HG03378 (cell line): ENCODE results near the gene SDS.

Experiments
- ATAC-seq: cut with Tn5 transposase; IDR thresholded peaks from one replicate; pipeline ENCODE4 v1.9.1; 2021; ENCODE audit warnings: mild to moderate bottlenecking, moderate library complexity; ENCODE audit not compliant: unreplicated experiment

Gene SDS

GRCh38 chr12:113385282-113385882, 18.3 kb downstream of the SDS start:
- ATAC-seq: no peak

GRCh38 chr12:113384778-113385177, 18.9 kb downstream of the SDS start:
- ATAC-seq: no peak

- ATAC-seq: no peak
These were observed 21.5 kb downstream of the SDS start for GRCh38 chr12:113382206-113382605.

- ATAC-seq: no peak
These were observed 22.5 kb downstream of the SDS start for GRCh38 chr12:113381220-113381619.

GRCh38 chr12:113378291-113378690, 25.4 kb downstream of the SDS start:
- no peak for ATAC-seq

- ATAC-seq: no peak
These were observed 28.8 kb downstream of the SDS start for GRCh38 chr12:113374823-113375428.

- ATAC-seq: no peak
These were observed 29.7 kb downstream of the SDS start for GRCh38 chr12:113373969-113374368.

GRCh38 chr12:113373440-113373839, 30.2 kb downstream of the SDS start:
- ATAC-seq: no peak

GRCh38 chr12:113372371-113372770, 31.3 kb downstream of the SDS start:
- no peak for ATAC-seq

- ATAC-seq: no peak
These were observed 31.9 kb downstream of the SDS start for GRCh38 chr12:113371808-113372207.

- ATAC-seq: no peak
These were observed 32.6 kb downstream of the SDS start for GRCh38 chr12:113370923-113371682.

- ATAC-seq: no peak
These were observed 34.2 kb downstream of the SDS start for GRCh38 chr12:113369391-113369985.

GRCh38 chr12:113368331-113368730, 35.4 kb downstream of the SDS start:
- no peak for ATAC-seq

- no peak for ATAC-seq
These were observed 36.9 kb downstream of the SDS start for GRCh38 chr12:113366827-113367226.

GRCh38 chr12:113365639-113366395, 37.9 kb downstream of the SDS start:
- no peak for ATAC-seq

GRCh38 chr12:113364698-113365097, 39.0 kb downstream of the SDS start:
- no peak for ATAC-seq

- ATAC-seq: no peak
These were observed 41.9 kb downstream of the SDS start for GRCh38 chr12:113361574-113362370.

GRCh38 chr12:113359939-113360748, 43.5 kb downstream of the SDS start:
- ATAC-seq: no peak

- no peak for ATAC-seq
These were observed 44.4 kb downstream of the SDS start for GRCh38 chr12:113359133-113359938.
